Endometrial microvascular endothelial cells (primary cell): ENCODE data around the gene CFAP77. TPM values are rescaled to one million over a fixed set of nuclear protein-coding genes. Genes with fewer than 3 reads are reported as not detected.
"Not testable (repeated sequence)": the region's sequence is repeated elsewhere in the genome, so short reads cannot be mapped to it uniquely, and the experiment has no call there.

Experiments
- in situ Hi-C: cut with HindIII; loops from 2 replicates; pipeline ENCODE4 v1.10.0; 2017; ENCODE audit warnings: low sequenced_read_pairs, low pct_unique_long_range_greater_than_20kb; ENCODE audit errors: inconsistent ontology term
- total RNA-seq: library from RNA; depleted of rRNA; stranded (reverse); fragments of >200 nt; gene quantifications from one replicate; pipeline ENCODE4 v1.2.3, GENCODE V29; 2015; ENCODE audit errors: inconsistent ontology term

Gene CFAP77
- not detected for total RNA-seq

- in situ Hi-C loops, result no loop called here
Observed at GRCh38 chr9:132409828-132410528, at the start of gene CFAP77. Gene CFAP77, plus strand, starts transcription at chr9:132410211. Its CDS starts 61 bp downstream, at chr9:132410272.

GRCh38 chr9:132364068-132364467, 45.9 kb upstream of the CFAP77 start:
- in situ Hi-C loops, result no loop called here

- in situ Hi-C loops, result no loop called here
Observed at GRCh38 chr9:132365986-132366385, 44.0 kb upstream of the CFAP77 start.

- in situ Hi-C loops, result no loop called here
Observed at GRCh38 chr9:132366481-132366880, 43.5 kb upstream of the CFAP77 start.

- in situ Hi-C loops, result no loop called here
Observed at GRCh38 chr9:132367613-132368313, 42.2 kb upstream of the CFAP77 start.

GRCh38 chr9:132369421-132369820, 40.6 kb upstream of the CFAP77 start:
- in situ Hi-C loops, result no loop called here

GRCh38 chr9:132370592-132370991, 39.4 kb upstream of the CFAP77 start:
- in situ Hi-C loops, result no loop called here

- in situ Hi-C loops, result no loop called here
Observed at GRCh38 chr9:132372177-132373095, 37.6 kb upstream of the CFAP77 start.

- in situ Hi-C loops, result not testable (repeated sequence)
Observed at GRCh38 chr9:132377769-132378168, 32.2 kb upstream of the CFAP77 start.

- in situ Hi-C loops, result not testable (repeated sequence)
Observed at GRCh38 chr9:132378416-132378815, 31.6 kb upstream of the CFAP77 start.

- in situ Hi-C loops, result no loop called here
Observed at GRCh38 chr9:132381966-132382541, 28.0 kb upstream of the CFAP77 start.

- in situ Hi-C loops, result no loop called here
Observed at GRCh38 chr9:132383462-132383883, 26.5 kb upstream of the CFAP77 start.

- in situ Hi-C loops, result no loop called here
Observed at GRCh38 chr9:132384376-132384775, 25.6 kb upstream of the CFAP77 start.

GRCh38 chr9:132387133-132387532, 22.9 kb upstream of the CFAP77 start:
- in situ Hi-C loops, result no loop called here

GRCh38 chr9:132390966-132391365, 19.0 kb upstream of the CFAP77 start:
- in situ Hi-C loops, result no loop called here

- in situ Hi-C loops, result no loop called here
Observed at GRCh38 chr9:132391449-132391848, 18.6 kb upstream of the CFAP77 start.

GRCh38 chr9:132395560-132395959, 14.5 kb upstream of the CFAP77 start:
- in situ Hi-C loops, result no loop called here

GRCh38 chr9:132401824-132402223, 8.2 kb upstream of the CFAP77 start:
- in situ Hi-C loops, result no loop called here

- in situ Hi-C loops, result no loop called here
Observed at GRCh38 chr9:132404228-132404881, 5.7 kb upstream of the CFAP77 start.
